H1 (cell line): Measurements from ENCODE around the gene OR2D3. TPM values are rescaled to one million over a fixed set of nuclear protein-coding genes. Genes with fewer than 3 reads are reported as not detected.
A peak's percentile ranks its signal among the peaks of the same experiment; 100 is the strongest.

Experiments
- CBX8 ChIP-seq: fragments of 300-800, 300-1000 bp; sonication (generic); IDR thresholded peaks from 2 replicates; pipeline ENCODE4 v1.7.1; 2016; ENCODE audit warnings: low read depth, low read length, borderline replicate concordance
- EZH2 ChIP-seq: fragments of 200-600 bp; sonication (generic); IDR thresholded peaks from 2 replicates; pipeline ENCODE4 v1.7.1; 2012; ENCODE audit warnings: low read depth, mild to moderate bottlenecking, moderate library complexity, low read length, inconsistent platforms; ENCODE audit not compliant: severe bottlenecking
- FOSL1 ChIP-seq: IDR thresholded peaks from 2 replicates; pipeline ENCODE4 v1.6.1; 2011; ENCODE audit warnings: mild to moderate bottlenecking, low read depth, low read length, moderate library complexity; ENCODE audit not compliant: insufficient read depth
- GTF2F1 ChIP-seq: IDR thresholded peaks from 2 replicates; pipeline ENCODE4 v1.6.1; 2012; ENCODE audit warnings: low read depth, low read length, improper control_type of control experiment, borderline replicate concordance
- KDM4A ChIP-seq: IDR thresholded peaks from one replicate; pipeline ENCODE4 v1.7.1; 2012; ENCODE audit warnings: low read depth, mild to moderate bottlenecking, moderate library complexity, low read length, inconsistent platforms; ENCODE audit not compliant: severe bottlenecking
- MAFK ChIP-seq: IDR thresholded peaks from 2 replicates; pipeline ENCODE4 v1.6.1; 2012; ENCODE audit warnings: low read depth, mild to moderate bottlenecking, improper control_type of control experiment, low read length
- NANOG ChIP-seq: IDR thresholded peaks from 2 replicates; pipeline ENCODE4 v1.6.1; 2011; ENCODE audit warnings: low read length, low read depth, mild to moderate bottlenecking, inconsistent platforms; ENCODE audit not compliant: insufficient read depth, poor library complexity, severe bottlenecking
- PHF8 ChIP-seq: fragments of 200-600 bp; sonication (generic); conservative IDR thresholded peaks from 2 replicates; pipeline ENCODE4 v1.7.1; 2012; ENCODE audit warnings: low read depth, mild to moderate bottlenecking, inconsistent platforms, low read length, moderate library complexity
- RAD21 ChIP-seq, 2 experiments: IDR thresholded peaks in 1 of 2; conservative IDR thresholded peaks in 1 of 2; 2 replicates each; pipeline ENCODE4 v1.6.1; 2011; ENCODE audit warnings: low read depth in 2 of 2, low read length in 2 of 2, improper control_type of control experiment in 1 of 2, inconsistent platforms in 1 of 2, mild to moderate bottlenecking in 1 of 2, moderate library complexity in 1 of 2
- RBBP5 ChIP-seq: IDR thresholded peaks from 2 replicates; pipeline ENCODE4 v1.7.1; 2012; ENCODE audit warnings: low read depth, mild to moderate bottlenecking, inconsistent platforms, low read length, moderate library complexity, borderline replicate concordance
- RNF2 ChIP-seq: fragments of 200-900, 300-1000 bp; sonication (generic); IDR thresholded peaks from 2 replicates; pipeline ENCODE4 v1.7.1; 2016; ENCODE audit warnings: borderline replicate concordance, low read depth, mild to moderate bottlenecking, antibody characterized with exemption, low read length; ENCODE audit not compliant: poor library complexity, severe bottlenecking; ENCODE audit errors: missing control alignments
- RXRA ChIP-seq: IDR thresholded peaks from 2 replicates; pipeline ENCODE4 v1.6.1; 2011; ENCODE audit warnings: low read depth, mild to moderate bottlenecking, low read length, moderate library complexity; ENCODE audit not compliant: insufficient read depth
- SAP30 ChIP-seq: fragments of 300-600 bp; sonication (generic); IDR thresholded peaks from 2 replicates; pipeline ENCODE4 v1.7.1; 2012; ENCODE audit warnings: low read length, moderate library complexity, mild to moderate bottlenecking, inconsistent platforms; ENCODE audit not compliant: insufficient read depth, insufficient replicate concordance
- SIRT6 ChIP-seq: IDR thresholded peaks from one replicate; pipeline ENCODE4 v1.7.1; 2012; ENCODE audit warnings: low read length, inconsistent platforms
- SP4 ChIP-seq: IDR thresholded peaks from 2 replicates; pipeline ENCODE4 v1.6.1; 2012; ENCODE audit warnings: low read length, inconsistent platforms
- SRF ChIP-seq: IDR thresholded peaks from 2 replicates; pipeline ENCODE4 v1.6.1; 2011; ENCODE audit warnings: mild to moderate bottlenecking, low read depth, low read length, moderate library complexity
- SUZ12 ChIP-seq: fragments of 200-600 bp; sonication (generic); IDR thresholded peaks from 2 replicates; pipeline ENCODE4 v1.6.1; 2012; ENCODE audit warnings: mild to moderate bottlenecking, inconsistent platforms, low read length, moderate library complexity, mixed read lengths
- polyA plus RNA-seq, 7 experiments: library from polyadenylated mRNA; depleted of rRNA in 3 of 7; stranded (reverse) in 5 of 7; unstranded in 2 of 7; fragments of >200 nt in 5 of 7; fragments of 200-250 nt in 2 of 7; gene quantifications; 1 replicate in 5 of 7; 2 replicates in 1 of 7; 4 replicates in 1 of 7; pipeline versions ENCODE4 v1.2.1 to v1.2.3, GENCODE V29; 2011 to 2013; ENCODE audit warnings: missing spikeins in 2 of 7, mixed read lengths in 2 of 7
- total RNA-seq: library from RNA; stranded (reverse); fragmentation: NEBNext Ultra II Directional; extraction: Animal tissue kit (Norgen Biotek cat#: 25700); gene quantifications from 2 replicates; pipeline ENCODE4 v1.2.1, GENCODE V29; 2021
- TF ChIP-seq, protein P1 (sequence below): IDR thresholded peaks from 2 replicates; pipeline ENCODE4 v1.6.1; 2012; ENCODE audit warnings: inconsistent platforms
- TF ChIP-seq, protein P2 (sequence below): IDR thresholded peaks from 2 replicates; pipeline ENCODE4 v1.6.1; 2011; ENCODE audit warnings: low read depth, mild to moderate bottlenecking, low read length; ENCODE audit not compliant: insufficient read depth
- TF ChIP-seq, protein P3 (sequence below): IDR thresholded peaks from 2 replicates; pipeline ENCODE4 v1.6.1; 2012; ENCODE audit warnings: inconsistent platforms

The OR2D3 gene
- total and polyA plus RNA-seq, 2 of the 8 experiments (the other 6 are each of a cell fraction or from before 2014, with no cell fraction given), result not detected

- TF ChIP-seq, protein P1, sequence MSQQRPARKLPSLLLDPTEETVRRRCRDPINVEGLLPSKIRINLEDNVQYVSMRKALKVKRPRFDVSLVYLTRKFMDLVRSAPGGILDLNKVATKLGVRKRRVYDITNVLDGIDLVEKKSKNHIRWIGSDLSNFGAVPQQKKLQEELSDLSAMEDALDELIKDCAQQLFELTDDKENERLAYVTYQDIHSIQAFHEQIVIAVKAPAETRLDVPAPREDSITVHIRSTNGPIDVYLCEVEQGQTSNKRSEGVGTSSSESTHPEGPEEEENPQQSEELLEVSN, result peak; percentile 80
- no peak for TF ChIP-seq NANOG
- TF ChIP-seq FOSL1, result no peak
- TF ChIP-seq GTF2F1, result no peak
- TF ChIP-seq, protein P2, sequence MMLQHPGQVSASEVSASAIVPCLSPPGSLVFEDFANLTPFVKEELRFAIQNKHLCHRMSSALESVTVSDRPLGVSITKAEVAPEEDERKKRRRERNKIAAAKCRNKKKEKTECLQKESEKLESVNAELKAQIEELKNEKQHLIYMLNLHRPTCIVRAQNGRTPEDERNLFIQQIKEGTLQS, result no peak
- peak; percentile 67 for TF ChIP-seq PHF8
- TF ChIP-seq CBX8, result no peak
- no peak for TF ChIP-seq SUZ12
- TF ChIP-seq RAD21 (IDR thresholded peaks at IDR 0.05 in 1 of 2, conservative IDR thresholded peaks at IDR 0.05 in 1 of 2; ENCODE audit: low read depth in 2 of 2, low read length in 2 of 2), result no peak
- no peak for TF ChIP-seq EZH2
- TF ChIP-seq MAFK, result no peak
- peak; percentile 71 for TF ChIP-seq SAP30
- TF ChIP-seq SP4, result 0 out of 2 replicates have a peak, but pooled peaks have one; percentile 32
- TF ChIP-seq RNF2, result no peak
- peak; percentile 96 for TF ChIP-seq KDM4A
- no peak for TF ChIP-seq SIRT6
- no peak for TF ChIP-seq SRF
- no peak for TF ChIP-seq RXRA
- TF ChIP-seq, protein P3, sequence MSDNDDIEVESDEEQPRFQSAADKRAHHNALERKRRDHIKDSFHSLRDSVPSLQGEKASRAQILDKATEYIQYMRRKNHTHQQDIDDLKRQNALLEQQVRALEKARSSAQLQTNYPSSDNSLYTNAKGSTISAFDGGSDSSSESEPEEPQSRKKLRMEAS, result peak; percentile 48
- TF ChIP-seq RBBP5, result peak; percentile 76; the same call in 1 of the 2 replicates
Measured at GRCh38 chr11:6926208-6927029, 5.6 kb downstream of the OR2D3 start, which contains the start of gene ZNF215 (continued).
